Smooth muscle cell (in vitro differentiated cells): ENCODE data around the gene EPG5. TPM values are rescaled to one million over a fixed set of nuclear protein-coding genes. Genes with fewer than 3 reads are reported as not detected.

Experiments
- DNase-seq: peaks from one replicate; lab custom pipeline; 2025; ENCODE audit not compliant: unreplicated experiment; lab: John Stamatoyannopoulos, UW
- H2AFZ ChIP-seq: fragments of 200-600 bp; sonication (generic); 2 replicates; pipeline ENCODE4 v1.6.0; 2016; ENCODE audit warnings: antibody characterized with exemption, low read depth, mild to moderate bottlenecking
- H3F3A ChIP-seq: fragments of 200-600 bp; sonication (generic); 2 replicates; pipeline ENCODE4 v1.6.0; 2017; ENCODE audit warnings: antibody characterized with exemption, low read depth
- H3K27ac ChIP-seq: fragments of 200-600 bp; sonication (generic); 2 replicates; pipeline ENCODE4 v1.5.1; 2016; ENCODE audit warnings: low read depth, mild to moderate bottlenecking
- H3K27me3 ChIP-seq: fragments of 200-600 bp; sonication (generic); 2 replicates; pipeline ENCODE4 v1.6.1; 2016; ENCODE audit warnings: low read depth, mild to moderate bottlenecking
- H3K36me3 ChIP-seq: fragments of 200-600 bp; sonication (generic); 2 replicates; pipeline ENCODE4 v1.5.1; 2016; ENCODE audit warnings: low read depth
- H3K4me1 ChIP-seq: fragments of 200-600 bp; sonication (generic); 2 replicates; pipeline ENCODE4 v1.5.1; 2016; ENCODE audit warnings: low read depth
- H3K4me2 ChIP-seq: fragments of 200-600 bp; sonication (generic); 2 replicates; pipeline ENCODE4 v1.6.0; 2016; ENCODE audit warnings: mild to moderate bottlenecking
- H3K4me3 ChIP-seq: fragments of 200-600 bp; sonication (generic); 2 replicates; pipeline ENCODE4 v1.5.1; 2016; ENCODE audit warnings: mild to moderate bottlenecking
- H3K79me2 ChIP-seq: fragments of 200-600 bp; sonication (generic); 2 replicates; pipeline ENCODE4 v1.6.0; 2016; ENCODE audit warnings: low read depth, mild to moderate bottlenecking
- H3K9ac ChIP-seq: fragments of 200-600 bp; sonication (generic); 2 replicates; pipeline ENCODE4 v1.6.0; 2016; ENCODE audit warnings: low read depth
- H3K9me3 ChIP-seq: fragments of 200-600 bp; sonication (generic); replicated peaks from 2 replicates; pipeline ENCODE4 v1.5.1; 2016; ENCODE audit warnings: low read depth
- H4K20me1 ChIP-seq: fragments of 200-600 bp; sonication (generic); 2 replicates; pipeline ENCODE4 v1.6.0; 2016; ENCODE audit warnings: low read depth
- CTCF ChIP-seq: fragments of 200-600 bp; sonication (generic); IDR thresholded peaks from 2 replicates; pipeline ENCODE4 v1.5.1; 2017; ENCODE audit warnings: borderline replicate concordance, mild to moderate bottlenecking, antibody characterized with exemption; ENCODE audit not compliant: insufficient read depth, poor library complexity, severe bottlenecking
- WGBS: methylation state at CpG from one replicate; pipeline ENCODE4 v1.1.7; 2016; ENCODE audit warnings: low lambda C conversion rate; 5-methylcytosine and 5-hydroxymethylcytosine counted together
- polyA plus RNA-seq: library from polyadenylated mRNA; unstranded; fragments of >200 nt; fragmentation: Nextera tagmentation; extraction: Ambion mirVana; gene quantifications from 2 replicates; pipeline ENCODE4 v1.2.1, GENCODE V29; 2016
- small RNA-seq: library from RNA; depleted of rRNA; stranded (forward); fragments of <200 nt; gene quantifications from one replicate; pipeline ENCODE3, GENCODE V24; 2014
- total RNA-seq: library from RNA; depleted of rRNA; stranded (reverse); fragments of >200 nt; gene quantifications from 2 replicates; pipeline ENCODE4 v1.2.3, GENCODE V29; 2014

The EPG5 gene
- total and polyA plus RNA-seq, 2 experiments from 2014 or later = 2.7 to 20.8 TPM

- 100% methylated on average over 1 of the region's 1 CpG for WGBS
- no peaks in the 10 kb centered on the region for H3K36me3 ChIP-seq
- peaks cover 5% of the 10 kb centered on the region for H3K4me1 ChIP-seq
- peak overlapping the region; percentile 99 for H3K27ac ChIP-seq
- no peaks in the 10 kb centered on the region for H4K20me1 ChIP-seq
- H3K27me3 ChIP-seq = no peaks in the 10 kb centered on the region
- no peak overlapping the region for H3K4me2 ChIP-seq
- no peaks in the 10 kb centered on the region for H3K9me3 ChIP-seq
- DNase-seq = no peak
- no peak for TF ChIP-seq CTCF
- no peak overlapping the region for H2AFZ ChIP-seq
- peaks cover 27% of the 10 kb centered on the region for H3F3A ChIP-seq
- no peak overlapping the region for H3K9ac ChIP-seq
- no peak overlapping the region for H3K4me3 ChIP-seq
- H3K79me2 ChIP-seq = no peaks in the 10 kb centered on the region
These were observed 165.6 kb downstream of the EPG5 start for GRCh38 chr18:45801416-45802004.

Small RNA genes within 50 kb of the gene (small RNA-seq; reads per million reads assigned to genes)
- gene RN7SKP26 = not detected

Other genes with a start within 250 kb of the EPG5 start
- 24.7 and 37.9 TPM in 2 replicates for gene SLC14A1, start 243.1 kb downstream of the EPG5 start, total RNA-seq
- 13.6 and 20.0 TPM in 2 replicates for gene SLC14A1, start 243.1 kb downstream of the EPG5 start, polyA plus RNA-seq
- gene SIGLEC15, start 141.7 kb downstream of the EPG5 start, total RNA-seq = 0.09 and 0.58 TPM in 2 replicates
- gene SIGLEC15, start 141.7 kb downstream of the EPG5 start, polyA plus RNA-seq = 1.4 and 3.1 TPM in 2 replicates
- 11.3 and 14.0 TPM in 2 replicates for gene PSTPIP2, start 104.9 kb upstream of the EPG5 start, total RNA-seq
- gene PSTPIP2, start 104.9 kb upstream of the EPG5 start, polyA plus RNA-seq = 6.5 and 9.1 TPM in 2 replicates
- 432 and 586 TPM in 2 replicates for gene ATP5F1A, start 131.0 kb upstream of the EPG5 start, total RNA-seq
- 357 and 406 TPM in 2 replicates for gene ATP5F1A, start 131.0 kb upstream of the EPG5 start, polyA plus RNA-seq
- gene HAUS1, start 137.1 kb upstream of the EPG5 start, total RNA-seq = 34.7 and 44.2 TPM in 2 replicates
- 29.5 and 50.6 TPM in 2 replicates for gene HAUS1, start 137.1 kb upstream of the EPG5 start, polyA plus RNA-seq